Thoracic aorta (tissue), 2 donors: ENCODE measurements around the gene TEDC2. TPM values are rescaled to one million over a fixed set of nuclear protein-coding genes. Genes with fewer than 3 reads are reported as not detected.

Source experiments
- ATAC-seq: fragments of 150-250 bp; one replicate; pipeline ENCODE4 v1.8.0; 2017; ENCODE audit warnings: low read depth; ENCODE audit not compliant: insufficient number of reproducible peaks, low FRiP score
- DNase-seq: peaks from one replicate; pipeline ENCODE4 v3.0.0-alpha.2; 2020; ENCODE audit warnings: low spot score
- H3K27ac ChIP-seq, 2 donors: fragments of 200-600 bp; sonication (generic); 1 replicate in 1 of 2; 2 replicates in 1 of 2; pipeline ENCODE4 v1.5.1; 2016; ENCODE audit warnings: mild to moderate bottlenecking in 2 of 2, moderate library complexity in 2 of 2
- H3K27me3 ChIP-seq: fragments of 200-600 bp; sonication (generic); replicated peaks from 2 replicates; pipeline ENCODE4 v1.6.0; 2016; ENCODE audit warnings: mild to moderate bottlenecking; ENCODE audit not compliant: insufficient read depth
- H3K36me3 ChIP-seq: fragments of 200-600 bp; sonication (generic); one replicate; pipeline ENCODE4 v1.5.1; 2016
- H3K4me1 ChIP-seq, 2 donors: fragments of 200-600 bp; sonication (generic); 1 replicate in 1 of 2; 2 replicates in 1 of 2; pipeline versions ENCODE4 v1.5.1 to v1.6.0; 2016; ENCODE audit warnings: low read depth in 2 of 2, mild to moderate bottlenecking in 1 of 2; ENCODE audit not compliant: control insufficient read depth in 1 of 2
- H3K4me3 ChIP-seq: fragments of 200-600 bp; sonication (generic); 2 replicates; pipeline ENCODE4 v1.5.1; 2016; ENCODE audit warnings: mild to moderate bottlenecking
- H3K9me3 ChIP-seq: fragments of 200-600 bp; sonication (generic); 2 replicates; pipeline ENCODE4 v1.5.1; 2016
- CTCF ChIP-seq: fragments of 200-600 bp; sonication (generic); IDR thresholded peaks from one replicate; pipeline ENCODE4 v1.5.1; 2019; ENCODE audit warnings: antibody characterized with exemption
- total RNA-seq, 2 donors: library from RNA; depleted of rRNA; stranded (reverse); fragments of >200 nt; gene quantifications; one replicate each; pipeline versions ENCODE4 v1.1.0 to v1.2.3, GENCODE V29; 2016

TEDC2 gene
- total RNA-seq, 2 donors from 2014 or later = 0.27 TPM; not detected in 1

- TF ChIP-seq CTCF = no peak
- ATAC-seq = no peak
- no peak overlapping the region for H3K27ac ChIP-seq
Observed at GRCh38 chr16:2485811-2486507, 26.1 kb downstream of the TEDC2 start.

DNA sequence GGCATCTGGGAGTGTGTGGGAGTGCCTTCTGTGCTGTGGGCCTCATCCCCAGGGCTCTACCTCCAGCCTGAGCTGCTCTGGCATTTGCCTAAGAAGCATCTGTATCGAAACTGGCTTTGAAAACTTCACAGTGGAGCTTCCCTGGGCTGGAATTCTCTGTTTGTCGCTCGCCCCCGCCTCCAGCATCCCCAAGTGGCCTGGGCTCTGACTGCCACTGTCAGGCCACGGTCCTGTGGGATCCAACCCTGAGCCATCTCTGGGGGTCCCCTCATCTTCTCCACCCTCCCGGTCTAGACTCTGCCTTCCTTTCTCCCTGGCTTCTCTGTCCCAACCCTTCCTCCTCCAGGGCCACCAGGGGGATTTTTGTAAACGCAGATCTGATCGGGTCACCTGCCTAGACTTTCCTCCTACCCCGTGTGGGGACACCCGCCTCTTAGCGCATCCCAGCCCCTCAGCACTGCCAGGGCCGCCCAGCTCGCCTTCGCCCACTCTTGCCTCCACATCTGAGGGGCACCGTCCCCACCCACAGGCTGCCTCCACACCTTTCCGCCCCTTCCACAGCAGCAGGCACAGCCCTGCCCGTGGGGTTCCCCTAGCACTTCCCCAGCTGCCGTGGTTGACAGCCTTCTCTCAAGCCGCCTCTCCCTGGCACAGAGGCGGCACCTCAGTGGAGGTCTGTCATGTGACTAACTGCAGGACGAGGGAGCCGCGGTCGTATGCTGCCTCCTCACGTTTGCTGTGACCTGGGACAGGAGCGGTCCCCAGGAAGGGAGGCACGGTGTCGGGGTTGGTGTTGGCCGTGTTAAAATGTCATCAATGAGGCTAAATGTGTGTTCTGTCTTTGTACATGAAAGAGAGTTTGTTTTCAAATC lies 27.0 kb downstream of the TEDC2 start:
- no peaks in the 10 kb centered on the region for H3K36me3 ChIP-seq
- peaks cover 9 to 22% of the 10 kb centered on the region in 2 donors for H3K4me1 ChIP-seq
- DNase-seq (no peak), ATAC-seq (no peak)
- no peaks in the 10 kb centered on the region for H3K9me3 ChIP-seq
- no peak overlapping the region for H3K4me3 ChIP-seq
- H3K27me3 ChIP-seq = no peaks in the 10 kb centered on the region
- H3K27ac ChIP-seq = no peak overlapping the region
- no peak for TF ChIP-seq CTCF

More at GRCh38 chr16:2485811-2486507, 26.1 kb downstream of the TEDC2 start:
- no peaks in the 10 kb centered on the region for H3K36me3 ChIP-seq
- H3K4me1 ChIP-seq = peaks cover 9 to 23% of the 10 kb centered on the region in 2 donors
- H3K9me3 ChIP-seq = no peaks in the 10 kb centered on the region
- H3K27me3 ChIP-seq = no peaks in the 10 kb centered on the region
- H3K4me3 ChIP-seq = no peak overlapping the region
- no peak for DNase-seq

- Histone ChIP-seq H3K4me3 (no peak overlapping the region), H3K36me3 (no peaks in the 10 kb centered on the region), H3K9me3 (no peaks in the 10 kb centered on the region), H3K27me3 (no peaks in the 10 kb centered on the region), H3K27ac (no peak overlapping the region), H3K4me1 (peaks cover 9 to 16% of the 10 kb centered on the region in 2 donors)
- DNase-seq = no peak
- TF ChIP-seq CTCF = no peak
- no peak for ATAC-seq
Observed at GRCh38 chr16:2487517-2487842, 27.6 kb downstream of the TEDC2 start.

- ATAC-seq (no peak), DNase-seq (no peak)
- no peak overlapping the region for H3K27ac ChIP-seq
- no peak overlapping the region for H3K4me3 ChIP-seq
- no peaks in the 10 kb centered on the region for H3K9me3 ChIP-seq
- H3K4me1 ChIP-seq = peaks cover 6 to 10% of the 10 kb centered on the region in 2 donors
- H3K36me3 ChIP-seq = no peaks in the 10 kb centered on the region
- TF ChIP-seq CTCF = no peak
- no peaks in the 10 kb centered on the region for H3K27me3 ChIP-seq
Observed at GRCh38 chr16:2487903-2488531, 28.1 kb downstream of the TEDC2 start.

- no peak for DNase-seq
- TF ChIP-seq CTCF = no peak
- no peaks in the 10 kb centered on the region for H3K9me3 ChIP-seq
Observed at GRCh38 chr16:2489581-2489980, 29.7 kb downstream of the TEDC2 start.

More at GRCh38 chr16:2489581-2489980, 29.7 kb downstream of the TEDC2 start:
- Histone ChIP-seq H3K36me3 (no peaks in the 10 kb centered on the region), H3K4me3 (no peak overlapping the region), H3K4me1 (peaks cover 0 to 7% of the 10 kb centered on the region in 2 donors), H3K27me3 (no peaks in the 10 kb centered on the region), H3K27ac (no peak overlapping the region)
- no peak for ATAC-seq
